Fibroblast of the aortic adventitia (primary cell): ENCODE results near the gene LGALS9B. TPM values are rescaled to one million over a fixed set of nuclear protein-coding genes. Genes with fewer than 3 reads are reported as not detected.
"Not testable (repeated sequence)": the region's sequence is repeated elsewhere in the genome, so short reads cannot be mapped to it uniquely, and the experiment has no call there.

Experiments used
- DNase-seq: peaks from one replicate; pipeline ENCODE4 v3.0.0-alpha.2; 2010; ENCODE audit warnings: low read depth
- H3K4me3 ChIP-seq: 2 replicates; pipeline ENCODE4 v1.5.1; 2011; ENCODE audit warnings: low read depth, mild to moderate bottlenecking, control low read depth, low read length, moderate library complexity
- total RNA-seq: library from RNA; depleted of rRNA; stranded (reverse); fragments of >200 nt; gene quantifications from 2 replicates; pipeline ENCODE4 v1.2.3, GENCODE V29; 2012; ENCODE audit warnings: low replicate concordance

Gene LGALS9B
- total RNA-seq, 1 donor, result not detected

DNA sequence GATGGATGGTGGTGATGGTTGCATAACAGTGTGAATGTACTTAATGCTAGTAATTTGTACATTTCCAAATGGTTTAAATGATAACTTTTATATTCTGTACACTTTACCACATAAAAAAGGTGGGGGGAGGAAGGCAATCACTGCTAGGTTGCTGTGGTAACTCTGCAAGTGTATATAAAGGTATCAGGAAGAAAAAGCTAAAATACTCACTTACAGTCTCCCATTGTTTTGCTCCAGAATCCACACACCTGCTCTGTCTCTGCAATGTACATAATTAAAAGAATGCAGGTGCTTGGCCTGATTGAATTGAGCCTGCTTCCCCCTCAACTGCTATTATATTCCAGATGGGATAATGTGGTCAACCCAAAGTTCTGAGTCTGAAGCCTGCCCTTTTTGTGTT, 6.7 kb upstream of the LGALS9B start:
- not testable (repeated sequence) for DNase-seq

DNA sequence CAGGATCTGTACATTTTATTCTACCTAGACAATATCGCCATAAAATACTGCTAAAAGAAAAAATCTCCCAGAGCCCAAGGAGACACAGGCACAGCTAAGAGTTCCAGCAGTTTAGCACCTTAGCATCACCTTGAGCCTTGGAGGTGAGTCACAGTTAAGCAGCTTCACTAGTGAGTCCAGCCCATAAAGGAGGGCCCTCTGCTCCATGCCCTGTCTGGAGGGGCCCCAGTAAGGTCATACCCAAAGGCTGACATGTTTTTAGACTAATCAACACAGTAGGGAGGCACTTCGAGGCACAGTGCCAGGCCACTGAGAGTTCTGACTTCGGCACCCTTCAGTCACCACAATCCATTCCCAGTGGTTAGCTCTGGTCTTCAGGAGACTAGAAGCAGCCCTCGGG, 2.6 kb upstream of the LGALS9B start:
- DNase-seq, H3K4me3 ChIP-seq: not testable (repeated sequence)

More for the DNA sequence above, 6.7 kb upstream of the LGALS9B start:
- not testable (repeated sequence) for H3K4me3 ChIP-seq

- not testable (repeated sequence) for DNase-seq, H3K4me3 ChIP-seq
Measured at GRCh38 chr17:20469107-20469506, 1.8 kb upstream of the LGALS9B start.

GRCh38 chr17:20466999-20467398, 340 bp downstream of the LGALS9B start:
- H3K4me3 ChIP-seq, DNase-seq: not testable (repeated sequence)

- DNase-seq, H3K4me3 ChIP-seq: not testable (repeated sequence)
Measured at GRCh38 chr17:20466553-20466952, 786 bp downstream of the LGALS9B start.

GRCh38 chr17:20465535-20465934, 1.8 kb downstream of the LGALS9B start:
- DNase-seq, H3K4me3 ChIP-seq: not testable (repeated sequence)

DNA sequence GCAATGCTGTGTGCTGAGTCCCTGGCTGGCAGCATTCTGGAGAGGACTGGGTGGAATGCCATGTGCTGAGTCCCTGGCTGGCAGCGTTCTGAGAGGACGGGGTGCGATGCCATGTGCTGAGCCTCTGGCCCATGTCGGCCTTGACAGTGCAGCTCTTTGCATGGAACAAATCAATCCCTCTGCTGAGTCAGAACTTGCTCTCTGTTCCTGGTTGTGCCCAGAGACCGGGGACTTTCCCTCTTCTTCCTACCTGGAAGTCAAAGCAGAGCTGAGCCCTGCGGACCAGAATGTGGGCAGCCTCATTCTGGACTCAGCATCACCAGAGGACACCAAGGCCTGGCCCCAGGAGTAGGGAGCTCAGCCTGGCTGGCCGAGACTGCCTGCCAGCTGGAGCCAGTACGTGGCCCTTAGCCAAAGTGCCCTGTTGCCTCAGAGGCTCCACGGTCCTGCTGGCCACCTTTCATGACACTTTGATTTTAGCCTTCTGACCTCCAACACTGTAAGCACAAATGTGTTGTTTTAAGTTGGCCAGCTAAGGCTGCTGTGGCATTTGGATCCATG, 2.4 kb downstream of the LGALS9B start:
- not testable (repeated sequence) for H3K4me3 ChIP-seq, DNase-seq

GRCh38 chr17:20462158-20462557, 5.2 kb downstream of the LGALS9B start:
- not testable (repeated sequence) for DNase-seq, H3K4me3 ChIP-seq

DNA sequence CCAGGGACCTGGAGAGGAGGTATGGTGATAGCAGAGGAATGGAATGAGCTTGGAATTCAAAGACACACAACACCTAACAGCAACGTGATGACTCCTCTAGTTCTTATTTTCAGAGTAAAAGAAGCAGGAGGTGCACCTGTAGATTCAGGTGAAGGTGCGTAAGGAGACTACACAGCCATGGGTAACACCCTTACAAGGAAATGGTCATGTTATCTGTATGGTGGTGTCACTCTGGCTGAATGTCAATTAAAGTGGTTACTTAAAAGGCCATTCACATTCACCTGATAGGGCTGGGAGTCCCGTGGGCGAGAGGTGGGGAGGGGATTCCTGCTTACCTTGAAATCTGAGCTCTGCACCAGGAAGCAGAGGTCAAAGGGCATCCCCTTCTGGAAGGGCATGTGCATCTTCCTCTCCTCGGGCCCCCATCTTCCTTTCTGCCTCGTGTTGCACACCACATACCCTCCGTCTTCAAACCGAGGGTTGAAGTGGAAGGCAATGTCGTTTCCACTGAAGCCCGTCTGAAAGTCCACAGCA, 9.4 kb downstream of the LGALS9B start:
- DNase-seq, H3K4me3 ChIP-seq: not testable (repeated sequence)

DNA sequence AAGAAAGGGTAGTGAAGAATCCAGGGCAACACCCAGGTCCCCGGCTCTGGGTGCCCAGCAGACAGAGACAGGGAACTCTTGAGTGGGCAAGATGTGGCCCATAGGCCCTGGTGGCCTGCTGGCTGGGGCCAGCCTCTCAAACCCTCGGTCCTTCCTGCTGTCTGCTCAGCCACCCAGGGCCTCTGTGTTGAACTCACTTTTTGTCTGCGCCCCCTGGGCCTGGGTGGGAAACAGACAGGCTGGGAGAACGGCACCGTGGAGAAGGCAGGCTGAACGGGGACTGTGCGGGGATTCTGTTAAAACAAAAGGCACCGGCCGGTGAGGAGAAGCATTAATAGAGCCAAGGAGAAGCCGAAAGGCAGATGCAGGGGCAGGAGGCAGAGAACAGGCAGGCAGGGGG, 12.2 kb downstream of the LGALS9B start:
- not testable (repeated sequence) for DNase-seq, H3K4me3 ChIP-seq

DNA sequence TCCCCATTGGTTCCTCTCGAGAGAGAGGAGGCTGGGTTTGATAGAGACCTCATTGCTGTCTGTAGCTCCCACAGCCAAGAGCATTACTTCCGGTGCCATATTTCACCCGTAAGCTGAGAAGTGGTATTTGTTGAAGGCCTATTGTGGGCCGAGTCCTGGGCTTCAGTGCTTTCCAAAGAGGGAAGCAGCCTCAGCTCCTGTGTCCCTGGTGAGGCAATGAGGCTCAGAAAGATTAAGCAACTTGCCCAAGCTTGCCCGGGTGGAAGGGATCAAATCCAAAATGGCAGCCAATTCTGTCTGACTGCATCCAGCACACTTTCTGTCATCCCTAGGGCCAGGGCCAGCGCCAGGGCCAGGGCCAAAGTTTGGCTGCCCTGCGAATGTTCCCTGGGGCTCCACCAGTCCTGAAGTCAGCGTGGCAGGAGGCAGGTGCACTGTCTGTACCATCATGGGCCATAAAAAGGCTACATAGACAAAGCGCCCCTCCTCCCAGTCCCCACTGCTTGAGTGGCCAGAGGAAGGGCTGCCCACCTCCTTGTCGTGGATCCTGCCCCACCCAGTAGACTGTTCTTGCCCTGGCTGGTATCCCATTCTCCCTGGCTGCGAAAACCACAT, 13.4 kb downstream of the LGALS9B start:
- DNase-seq, H3K4me3 ChIP-seq: not testable (repeated sequence)

- not testable (repeated sequence) for H3K4me3 ChIP-seq, DNase-seq
Measured at GRCh38 chr17:20450852-20451251, 16.5 kb downstream of the LGALS9B start.

- H3K4me3 ChIP-seq, DNase-seq: not testable (repeated sequence)
Measured at GRCh38 chr17:20447534-20448321, 19.6 kb downstream of the LGALS9B start.

GRCh38 chr17:20446895-20447294, 20.4 kb downstream of the LGALS9B start:
- not testable (repeated sequence) for H3K4me3 ChIP-seq, DNase-seq

DNA sequence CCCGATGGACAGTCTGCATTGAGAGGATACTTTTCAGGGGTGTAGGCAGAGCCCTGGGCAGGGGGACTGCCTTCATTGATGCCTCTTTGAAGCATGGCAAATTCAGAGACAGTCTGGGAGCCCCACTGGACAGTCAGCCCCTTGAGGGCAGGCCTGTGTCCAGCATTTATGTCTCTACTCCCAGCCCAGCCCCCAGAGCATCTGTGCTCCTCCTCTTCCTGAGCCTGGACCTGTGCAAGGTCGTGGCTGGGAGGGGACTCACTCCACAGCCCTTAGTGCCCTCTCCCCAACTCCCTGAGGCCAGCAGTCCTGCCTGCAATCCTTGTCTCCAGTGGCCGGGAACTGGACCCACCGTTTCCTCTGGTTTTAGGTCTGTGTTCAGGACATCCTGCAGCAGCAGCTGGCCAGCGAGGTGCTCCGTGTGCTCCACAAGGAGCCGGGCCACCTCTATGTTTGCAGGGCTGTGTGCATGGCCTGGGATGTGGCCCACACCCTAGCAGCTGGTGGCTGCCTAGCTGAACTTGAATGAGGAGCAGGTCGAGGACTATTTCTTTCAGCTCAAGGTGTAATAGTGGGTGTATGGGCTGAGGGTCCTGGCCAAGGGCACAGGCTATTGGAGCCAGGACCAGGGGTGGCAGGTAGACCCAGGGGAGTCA, 22.6 kb downstream of the LGALS9B start:
- not testable (repeated sequence) for DNase-seq, H3K4me3 ChIP-seq

DNA sequence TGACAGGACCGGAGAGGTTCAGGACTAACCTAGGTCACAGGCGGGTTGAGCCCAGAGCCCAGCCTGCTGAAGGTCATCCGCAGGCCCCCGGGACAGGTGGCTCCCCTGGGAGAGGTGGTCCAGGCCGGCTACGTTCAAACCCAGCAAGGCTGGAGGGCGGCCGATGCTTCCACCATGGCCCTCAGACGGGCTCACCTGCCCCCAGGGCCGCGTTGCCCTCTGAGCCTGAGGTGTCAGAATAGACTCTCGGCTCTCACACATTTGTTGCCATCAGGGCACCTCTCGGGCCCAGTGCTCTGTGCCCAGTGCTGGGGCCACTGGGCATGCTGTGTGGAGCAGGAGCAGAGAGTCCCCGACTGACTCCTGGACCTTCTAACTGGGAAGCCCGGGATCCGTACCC, 23.2 kb downstream of the LGALS9B start:
- not testable (repeated sequence) for DNase-seq

DNA sequence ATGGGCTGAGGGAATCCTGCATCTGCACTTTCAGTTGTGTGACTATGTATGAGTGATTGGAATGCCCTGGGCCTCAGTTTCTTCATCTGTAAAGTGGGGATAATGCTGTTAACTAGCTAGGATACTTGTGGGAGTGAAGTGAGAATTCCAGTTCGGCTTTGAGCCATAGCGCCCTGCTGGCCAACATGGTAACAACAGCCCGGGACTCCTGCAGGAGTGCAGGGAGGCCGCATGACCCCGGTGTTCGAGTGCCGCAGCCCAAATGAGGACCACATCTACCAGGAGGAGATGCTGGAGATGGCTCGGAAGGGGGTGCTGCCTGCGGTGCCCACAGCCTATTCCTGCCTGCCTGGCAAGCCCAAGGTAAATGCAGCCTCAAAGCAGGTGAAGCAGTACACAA, 23.7 kb downstream of the LGALS9B start:
- DNase-seq, H3K4me3 ChIP-seq: not testable (repeated sequence)

More for the DNA sequence above, 23.2 kb downstream of the LGALS9B start:
- H3K4me3 ChIP-seq, result not testable (repeated sequence)

- H3K4me3 ChIP-seq, DNase-seq: not testable (repeated sequence)
Measured at GRCh38 chr17:20440665-20441064, 26.7 kb downstream of the LGALS9B start.

DNA sequence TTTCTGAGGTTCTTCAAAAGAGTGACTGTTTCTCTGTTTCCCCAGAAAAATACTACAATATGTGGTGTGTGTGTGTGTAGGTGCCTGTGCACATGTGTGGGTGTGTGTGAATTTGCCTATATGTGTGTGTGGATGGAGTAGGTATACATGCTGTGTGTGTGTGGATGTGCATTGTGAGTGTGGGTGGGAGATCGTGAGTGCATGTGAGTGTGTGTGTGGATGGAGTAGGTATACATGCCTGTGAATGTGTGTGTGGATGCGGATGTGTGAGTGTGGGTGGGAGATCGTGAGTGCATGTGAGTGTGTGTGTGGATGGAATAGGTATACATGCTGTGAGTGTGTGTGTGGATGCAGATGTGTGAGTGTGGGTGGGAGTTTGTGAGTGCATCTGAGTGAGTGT, 32.2 kb downstream of the LGALS9B start:
- not testable (repeated sequence) for DNase-seq, H3K4me3 ChIP-seq
